GM18498 (cell line): ENCODE measurements around the gene RPS6KC1.
"Not testable (repeated sequence)": the region's sequence is repeated elsewhere in the genome, so short reads cannot be mapped to it uniquely, and the experiment has no call there.

ENCODE experiments used
- ATAC-seq: cut with Tn5 transposase; IDR thresholded peaks from one replicate; pipeline ENCODE4 v1.9.1; 2021; ENCODE audit warnings: mild to moderate bottlenecking, moderate library complexity; ENCODE audit not compliant: unreplicated experiment

The RPS6KC1 gene

GRCh38 chr1:213054733-213055591 is 3.9 kb downstream of the RPS6KC1 start:
- ATAC-seq = no peak

GRCh38 chr1:213055767-213056166 is 4.7 kb downstream of the RPS6KC1 start:
- ATAC-seq = no peak

- ATAC-seq = no peak
Observed at GRCh38 chr1:213057264-213058059, 6.4 kb downstream of the RPS6KC1 start.

GRCh38 chr1:213060836-213061235 is 9.8 kb downstream of the RPS6KC1 start:
- no peak for ATAC-seq

- no peak for ATAC-seq
Observed at GRCh38 chr1:213061263-213061662, 10.2 kb downstream of the RPS6KC1 start.

- no peak for ATAC-seq
Observed at GRCh38 chr1:213065800-213066199, 14.8 kb downstream of the RPS6KC1 start.

GRCh38 chr1:213066363-213066762 is 15.3 kb downstream of the RPS6KC1 start:
- ATAC-seq = no peak

- no peak for ATAC-seq
Observed at GRCh38 chr1:213067352-213067751, 16.3 kb downstream of the RPS6KC1 start.

- ATAC-seq = peak; percentile 93
Observed at GRCh38 chr1:213070406-213070805, 19.4 kb downstream of the RPS6KC1 start.

GRCh38 chr1:213075725-213076124 is 24.7 kb downstream of the RPS6KC1 start:
- peak; percentile 94 for ATAC-seq

- ATAC-seq = no peak
Observed at GRCh38 chr1:213082420-213083111, 31.5 kb downstream of the RPS6KC1 start.

GRCh38 chr1:213083112-213083445 is 32.0 kb downstream of the RPS6KC1 start:
- no peak for ATAC-seq

- ATAC-seq = no peak
Observed at GRCh38 chr1:213087911-213088310, 36.9 kb downstream of the RPS6KC1 start.

- no peak for ATAC-seq
Observed at GRCh38 chr1:213089924-213090677, 39.1 kb downstream of the RPS6KC1 start.

GRCh38 chr1:213094446-213094845 is 43.4 kb downstream of the RPS6KC1 start:
- no peak for ATAC-seq

- no peak for ATAC-seq
Observed at GRCh38 chr1:213095467-213095866, 44.4 kb downstream of the RPS6KC1 start.

- ATAC-seq = no peak
Observed at GRCh38 chr1:213099682-213100399, 48.8 kb downstream of the RPS6KC1 start.

GRCh38 chr1:213100565-213100964 is 49.5 kb downstream of the RPS6KC1 start:
- not testable (repeated sequence) for ATAC-seq

- peak; percentile 58 for ATAC-seq
Observed at GRCh38 chr1:213103377-213104306, 52.6 kb downstream of the RPS6KC1 start.
